Germinal center (tissue), 1 donor: ENCODE results near the gene AFF1.
"Not testable (repeated sequence)": the region's sequence is repeated elsewhere in the genome, so short reads cannot be mapped to it uniquely, and the experiment has no call there.

ENCODE experiments used
- DNase-seq: peaks from one replicate; pipeline ENCODE4 v3.0.0; 2012; ENCODE audit warnings: mixed read lengths, low spot score

AFF1 gene

DNA sequence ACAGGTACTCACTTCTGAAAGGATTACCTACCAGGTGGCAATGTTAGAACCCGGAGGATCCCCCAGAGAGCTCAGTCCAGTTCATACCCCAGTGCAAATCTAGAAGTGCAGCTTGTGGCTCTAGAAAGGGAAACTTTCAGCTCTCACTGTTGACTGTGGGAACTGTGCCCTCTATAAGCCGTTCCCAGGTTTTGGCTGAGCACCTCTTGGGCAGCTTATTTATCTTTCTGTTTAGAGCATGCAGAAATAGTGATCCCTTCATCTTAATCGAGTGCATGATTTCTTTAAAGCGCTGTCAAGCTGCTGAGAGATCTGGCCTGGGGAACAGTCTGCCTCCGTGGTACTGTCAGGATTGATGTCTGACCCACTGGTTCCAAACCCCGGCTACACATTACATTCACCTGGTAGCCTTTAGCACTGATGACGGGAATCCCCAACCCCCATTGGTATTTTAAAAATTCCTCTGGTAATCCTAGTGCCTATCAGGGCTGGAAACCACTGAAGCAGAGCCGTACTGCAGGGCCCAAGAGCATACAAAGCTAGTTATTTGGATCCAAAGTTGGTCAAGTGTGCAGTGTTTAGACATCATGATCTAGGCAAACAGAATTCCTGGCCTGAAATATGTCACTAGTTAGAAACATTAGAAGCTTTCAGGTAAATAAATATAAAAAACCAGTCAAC lies 182.4 kb downstream of the AFF1 start:
- no peak for DNase-seq

DNA sequence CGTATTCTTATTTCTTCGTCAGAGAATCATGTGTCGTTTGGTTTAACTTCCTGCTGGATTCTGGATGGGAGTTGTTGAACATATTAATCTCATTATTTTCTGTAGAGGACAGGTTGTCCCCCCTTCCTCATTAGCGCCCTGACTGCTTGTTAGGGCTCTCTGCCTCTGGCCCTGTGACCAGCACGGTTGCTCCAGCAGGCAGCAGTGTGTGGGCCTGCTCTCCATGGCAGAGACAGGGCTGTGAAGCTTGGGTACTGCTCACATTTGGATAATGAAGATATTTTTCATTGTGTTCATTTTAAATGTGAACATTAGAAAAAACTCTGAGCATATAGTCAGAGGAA lies 182.9 kb downstream of the AFF1 start:
- DNase-seq: no peak

DNA sequence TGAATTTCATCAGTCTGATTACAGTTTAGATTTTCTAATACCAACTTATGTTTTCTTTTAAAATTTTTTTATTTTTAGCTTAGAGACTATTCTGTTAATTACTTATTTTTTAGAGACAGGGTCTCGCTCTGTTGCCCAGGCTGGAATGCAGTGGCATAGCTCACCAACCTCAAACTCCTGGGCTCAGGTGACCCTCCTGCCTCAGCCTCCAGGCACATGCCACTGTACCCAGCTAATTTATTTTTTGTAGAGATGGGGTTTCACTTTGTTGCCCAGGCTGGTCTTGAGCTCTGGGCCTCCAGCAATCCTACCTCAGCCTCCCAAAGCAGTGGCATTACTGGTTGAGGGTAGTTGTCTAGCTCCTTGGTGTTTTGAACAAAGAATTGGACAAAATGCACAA lies 183.6 kb downstream of the AFF1 start:
- no peak for DNase-seq

DNA sequence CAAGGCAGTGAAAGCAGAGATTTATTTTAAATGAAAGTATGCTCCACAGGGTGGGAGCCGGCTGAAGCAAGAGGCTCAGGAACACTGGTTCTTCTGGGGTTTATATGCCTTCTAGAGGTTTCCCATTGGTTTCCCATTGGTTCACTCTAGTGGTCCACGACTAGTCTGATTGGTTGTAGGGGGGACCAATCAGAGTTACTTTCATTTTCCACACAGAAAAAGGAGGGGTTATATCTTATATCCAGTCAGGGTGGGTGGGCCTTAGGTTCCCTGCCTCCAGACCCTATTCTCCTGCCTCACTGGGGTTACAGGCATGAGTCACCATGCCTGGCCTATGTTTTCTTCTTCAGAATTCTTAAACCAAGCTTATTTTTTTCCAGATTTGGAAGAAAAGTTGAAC lies 184.0 kb downstream of the AFF1 start:
- no peak for DNase-seq

DNA sequence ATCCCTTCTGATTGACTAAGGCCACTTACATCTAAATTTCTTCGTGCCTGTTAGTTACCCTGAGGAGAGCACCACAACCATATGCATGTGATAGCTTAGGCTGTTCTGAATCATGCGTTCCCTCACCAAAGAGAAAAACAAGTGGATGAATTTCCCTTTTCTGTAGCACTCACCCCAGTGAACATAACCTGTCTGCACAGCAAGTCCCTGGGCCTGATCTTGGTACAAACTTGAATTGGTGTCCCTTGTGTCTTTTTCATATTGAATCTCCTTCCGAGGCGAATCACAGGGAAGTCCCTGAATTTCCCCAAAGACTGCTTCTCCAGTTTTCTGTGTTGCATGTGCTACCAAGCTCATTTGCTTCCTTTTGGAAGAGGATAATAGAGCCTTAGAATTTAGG lies 185.2 kb downstream of the AFF1 start:
- DNase-seq: no peak

DNA sequence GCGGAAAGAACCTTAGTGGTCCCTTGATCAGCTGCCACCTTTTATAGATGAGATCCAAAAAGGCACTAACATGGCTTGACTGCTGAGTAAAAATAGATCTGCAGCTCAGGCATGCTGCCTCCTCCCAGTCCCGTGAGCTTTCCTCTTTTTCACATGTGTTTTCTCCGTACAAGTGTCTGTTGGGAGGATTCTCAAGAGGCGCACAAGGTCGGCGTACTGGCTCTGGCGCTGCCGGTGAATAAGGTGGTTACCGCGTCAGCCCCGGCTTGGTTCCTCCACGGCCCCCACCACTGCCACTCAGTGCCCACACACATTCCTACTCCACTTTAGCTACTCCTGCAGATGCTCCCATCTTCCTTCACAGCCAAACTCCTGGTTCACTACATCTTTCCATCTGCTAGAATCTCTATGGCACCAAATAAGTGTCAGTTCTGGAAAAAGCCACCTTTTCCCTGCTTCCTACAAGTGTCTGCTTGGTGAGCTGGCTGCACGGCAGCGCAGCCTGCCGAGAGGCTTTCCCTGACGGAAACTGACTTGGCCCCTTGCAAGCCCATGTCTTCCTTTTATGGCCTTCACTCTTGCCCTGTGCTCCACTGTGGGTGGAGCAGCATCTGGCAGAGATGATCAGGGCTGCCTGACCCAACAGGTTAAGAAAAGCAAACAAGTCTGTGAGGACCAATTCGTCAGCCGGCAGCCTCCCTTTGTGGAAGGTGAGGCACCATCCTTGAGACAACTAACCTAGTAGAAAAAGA lies 185.8 kb downstream of the AFF1 start:
- DNase-seq: no peak

DNA sequence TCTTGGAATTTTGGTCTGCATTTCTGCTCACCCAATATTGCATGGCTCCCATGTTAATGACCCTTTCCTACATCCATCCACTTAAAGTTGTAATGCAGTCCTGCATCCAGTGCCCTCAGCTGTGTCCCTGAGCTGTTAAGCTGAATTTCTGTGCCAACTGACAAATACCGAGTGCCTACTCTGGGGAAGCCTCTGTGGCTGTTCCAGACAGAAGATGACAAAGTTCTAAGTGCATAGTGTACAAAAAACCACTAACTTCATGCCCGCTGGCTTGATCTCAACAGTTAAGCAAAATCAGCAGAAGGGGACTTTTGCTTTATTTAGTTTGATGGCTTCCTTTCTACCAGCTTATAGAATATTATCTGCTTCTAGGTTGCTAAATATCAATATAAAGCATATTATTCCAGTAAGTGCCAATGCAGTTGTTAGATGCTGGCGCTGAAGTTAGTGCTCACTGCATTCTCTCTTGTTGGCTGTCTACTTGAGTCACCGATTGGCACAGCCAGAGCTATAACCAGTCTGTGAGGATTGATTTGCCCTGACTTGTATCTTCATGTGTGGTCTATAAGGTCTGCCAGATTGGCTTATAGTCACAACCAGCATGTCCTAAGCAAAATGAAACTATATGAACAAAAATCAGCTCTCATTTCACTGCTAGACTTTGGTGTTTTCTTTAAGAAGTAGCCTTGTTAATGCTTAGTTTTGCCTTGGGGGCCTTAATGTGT lies 186.7 kb downstream of the AFF1 start:
- DNase-seq: no peak

DNA sequence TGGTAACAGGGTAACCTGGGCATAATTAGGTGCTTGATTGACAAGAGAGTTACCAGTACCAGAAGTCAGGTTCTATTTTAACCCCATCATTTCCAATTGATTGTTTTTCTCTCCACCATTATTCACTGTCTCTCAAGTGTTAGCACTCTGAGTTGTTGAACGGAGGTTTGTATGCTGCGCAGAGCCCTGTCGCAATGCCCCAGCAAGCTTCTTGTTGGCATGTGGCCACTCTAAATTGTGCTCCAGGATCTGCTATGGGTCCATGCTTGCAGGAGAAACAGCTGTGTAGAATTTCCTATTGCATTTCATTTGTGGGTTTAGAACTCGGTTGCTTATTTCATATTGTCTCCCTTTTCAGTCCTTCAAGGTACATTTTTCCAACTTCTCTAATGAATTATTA lies 187.4 kb downstream of the AFF1 start:
- DNase-seq: no peak

DNA sequence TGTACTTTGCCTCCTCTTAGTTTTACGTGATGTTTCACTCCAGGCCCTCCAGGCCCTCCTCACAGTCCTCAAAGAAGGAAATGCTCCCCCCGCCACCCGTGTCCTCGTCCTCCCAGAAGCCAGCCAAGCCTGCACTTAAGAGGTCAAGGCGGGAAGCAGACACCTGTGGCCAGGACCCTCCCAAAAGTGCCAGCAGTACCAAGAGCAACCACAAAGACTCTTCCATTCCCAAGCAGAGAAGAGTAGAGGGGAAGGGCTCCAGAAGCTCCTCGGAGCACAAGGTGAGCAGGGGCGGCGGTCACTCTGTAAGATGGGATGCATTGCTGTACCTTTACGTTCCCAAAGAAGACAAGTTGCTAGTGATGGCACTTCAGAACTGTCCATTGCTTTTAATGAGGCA lies 191.2 kb downstream of the AFF1 start:
- DNase-seq: no peak

DNA sequence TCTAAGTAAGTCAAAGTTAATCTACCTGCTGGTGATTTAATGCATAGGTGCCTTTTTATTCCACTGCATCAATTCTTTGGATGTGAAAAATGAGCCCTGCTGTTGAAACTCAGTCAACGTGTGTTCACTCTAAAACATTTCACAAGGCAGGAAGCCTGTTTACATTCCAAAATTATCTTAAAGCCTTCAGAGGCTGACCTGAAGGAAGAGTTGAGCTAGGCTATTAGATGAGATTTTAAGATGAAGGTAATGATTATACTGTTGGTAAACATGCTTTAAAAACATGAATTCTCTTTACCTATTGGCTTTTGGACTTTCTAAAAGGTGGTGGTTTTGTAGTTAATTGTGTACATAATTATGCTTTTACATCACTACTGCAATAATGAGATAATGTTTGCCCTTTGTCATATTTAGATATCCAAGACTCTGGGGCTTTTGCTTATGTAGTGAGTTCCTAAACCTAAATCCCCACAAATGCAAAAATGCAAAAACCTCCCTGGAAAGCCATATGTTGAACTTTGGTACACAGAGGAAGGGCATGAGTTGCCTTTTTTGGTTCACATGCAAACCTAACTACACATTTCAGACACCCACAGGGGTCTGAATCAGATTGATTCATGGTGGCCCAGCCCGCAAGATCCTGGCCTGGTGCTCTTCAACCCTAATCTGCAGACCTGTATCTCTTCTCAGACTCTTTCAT lies 193.3 kb downstream of the AFF1 start:
- DNase-seq: no peak

DNA sequence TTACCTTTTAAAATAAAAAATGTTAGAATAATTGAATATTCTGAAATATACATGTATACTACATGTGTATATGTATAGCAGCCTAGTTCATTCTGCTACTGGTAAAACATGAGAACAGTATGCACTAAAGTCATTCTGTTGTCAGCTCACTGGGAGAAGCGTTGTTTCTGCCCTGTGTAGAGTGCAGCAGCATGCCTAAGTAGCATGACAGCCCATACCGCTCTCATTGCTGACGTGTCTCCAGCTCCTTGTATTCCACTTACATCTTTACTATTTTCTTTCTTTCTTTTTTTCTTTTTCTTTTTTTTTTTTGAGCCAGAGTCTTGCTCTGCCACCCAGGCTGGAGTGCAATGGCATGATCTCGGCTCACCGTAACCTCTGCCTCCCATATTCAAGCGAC lies 194.9 kb downstream of the AFF1 start:
- DNase-seq: no peak

DNA sequence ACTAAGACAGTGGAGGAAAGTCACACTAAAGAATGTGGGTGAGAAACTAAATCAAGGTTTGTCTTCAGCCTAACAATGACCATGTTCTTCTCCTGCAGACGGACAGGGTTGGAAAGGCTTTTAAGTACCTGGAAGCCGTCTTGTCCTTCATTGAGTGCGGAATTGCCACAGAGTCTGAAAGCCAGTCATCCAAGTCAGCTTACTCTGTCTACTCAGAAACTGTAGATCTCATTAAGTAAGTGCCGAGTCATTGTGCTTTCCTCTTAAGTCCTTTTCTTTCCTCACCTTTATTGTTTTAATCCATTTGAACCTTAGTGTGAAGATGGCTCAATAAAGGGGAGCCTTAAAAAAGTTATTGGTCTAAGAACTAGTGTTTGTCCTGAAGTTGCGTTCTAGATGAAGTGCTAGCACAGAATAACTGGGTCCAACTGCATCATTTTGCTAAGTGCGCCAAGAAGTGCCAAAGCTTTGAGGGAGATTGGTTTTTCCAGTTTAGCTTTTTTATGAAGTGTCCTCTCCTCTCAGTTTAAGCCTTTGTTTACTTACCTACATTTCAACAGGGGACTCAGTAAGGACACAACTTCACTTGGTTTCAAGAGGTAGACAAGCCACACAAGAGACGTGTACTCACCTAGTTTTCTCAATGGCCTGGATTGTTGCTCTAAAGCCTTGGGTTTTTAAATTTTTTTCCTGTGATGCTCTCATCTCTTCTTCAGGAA lies 196.3 kb downstream of the AFF1 start:
- DNase-seq: no peak

DNA sequence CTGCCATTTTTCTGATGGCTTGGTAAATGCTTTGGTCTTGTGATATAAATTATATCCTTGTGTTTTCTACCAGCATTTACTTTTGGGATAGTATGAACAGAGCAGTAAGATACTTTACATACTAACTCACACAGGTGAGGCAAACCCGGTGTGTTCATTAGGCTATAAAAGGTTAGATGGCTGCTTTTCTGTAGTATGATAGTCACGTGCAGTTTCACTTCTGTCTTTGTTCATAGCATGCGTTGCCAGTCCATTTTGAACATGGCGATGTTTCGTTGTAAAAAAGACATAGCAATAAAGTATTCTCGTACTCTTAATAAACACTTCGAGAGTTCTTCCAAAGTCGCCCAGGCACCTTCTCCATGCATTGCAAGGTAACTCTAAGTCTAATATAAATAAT lies 197.2 kb downstream of the AFF1 start:
- DNase-seq: no peak

DNA sequence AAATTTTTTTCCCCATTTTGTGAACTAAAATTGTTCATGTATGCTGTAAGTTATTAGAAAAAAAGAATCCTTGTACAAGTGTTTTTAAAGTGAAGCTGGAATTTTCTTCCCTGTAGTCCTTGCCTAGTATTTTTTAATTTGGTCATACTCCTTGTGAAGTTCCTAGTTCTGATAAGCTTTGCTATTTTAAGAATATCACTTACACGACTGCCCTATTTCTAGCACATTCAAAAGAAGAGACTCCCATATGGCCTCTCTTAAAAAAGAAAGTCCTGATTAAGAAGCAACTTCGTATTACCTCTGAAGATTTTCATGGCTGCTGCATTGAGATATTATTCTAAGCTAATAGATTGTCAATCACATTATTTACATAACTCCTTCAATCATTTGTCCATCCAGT lies 198.4 kb downstream of the AFF1 start:
- no peak for DNase-seq

DNA sequence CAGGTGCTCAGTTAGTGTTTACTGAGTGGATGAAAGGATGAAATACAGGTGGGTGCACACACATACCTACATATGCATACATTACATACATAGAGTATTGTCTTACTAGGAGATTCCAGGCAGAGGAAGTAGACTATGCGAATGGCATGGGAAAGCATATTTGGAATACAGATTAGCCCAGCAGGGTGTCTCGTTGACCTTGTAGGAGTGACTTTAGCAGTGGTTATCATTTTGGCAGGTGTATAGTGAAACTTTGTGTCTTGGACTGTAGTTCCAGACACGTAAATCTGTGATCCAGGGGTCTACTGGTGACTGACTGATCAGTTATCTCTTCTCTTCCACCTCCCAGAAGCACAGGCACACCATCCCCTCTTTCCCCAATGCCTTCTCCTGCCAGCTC lies 199.3 kb downstream of the AFF1 start:
- no peak for DNase-seq

DNA sequence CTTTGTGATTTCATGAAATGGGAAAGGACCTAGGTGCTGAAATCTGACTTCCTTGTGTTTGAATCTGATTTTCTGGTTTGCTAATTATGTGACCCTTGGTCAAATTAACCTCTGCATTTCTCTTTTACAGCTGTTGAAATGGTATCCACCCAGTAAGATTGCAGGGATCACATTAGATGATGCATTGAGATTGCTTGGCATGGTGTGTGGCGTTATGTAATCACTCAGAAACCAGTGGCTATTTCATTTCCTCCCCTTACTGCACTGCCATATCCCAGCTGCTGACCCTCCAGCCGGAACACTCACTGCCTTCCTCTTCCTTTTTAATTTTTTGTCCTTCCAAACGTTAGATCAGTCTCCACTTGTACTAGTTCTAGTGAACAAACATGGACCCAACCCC lies 206.6 kb downstream of the AFF1 start:
- DNase-seq: no peak

DNA sequence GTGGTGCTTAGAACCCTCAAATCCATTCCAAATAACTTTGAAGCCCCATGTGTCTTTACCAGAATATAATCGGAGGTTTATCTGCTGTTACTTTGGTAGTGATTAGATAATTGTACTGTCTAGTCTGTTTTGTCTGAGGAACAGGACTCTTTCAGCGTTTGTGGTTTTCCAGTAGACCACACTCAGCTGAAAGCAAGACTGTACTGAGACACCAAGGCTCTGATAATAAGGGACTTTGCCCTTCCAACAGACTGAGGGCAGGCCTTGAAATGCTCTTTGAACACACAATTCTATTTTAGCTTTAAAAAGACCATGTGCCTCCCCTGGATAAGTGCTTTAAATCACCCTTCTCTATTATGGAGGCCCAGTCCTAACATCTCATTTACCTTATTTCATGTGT lies 209.5 kb downstream of the AFF1 start:
- DNase-seq: no peak

DNA sequence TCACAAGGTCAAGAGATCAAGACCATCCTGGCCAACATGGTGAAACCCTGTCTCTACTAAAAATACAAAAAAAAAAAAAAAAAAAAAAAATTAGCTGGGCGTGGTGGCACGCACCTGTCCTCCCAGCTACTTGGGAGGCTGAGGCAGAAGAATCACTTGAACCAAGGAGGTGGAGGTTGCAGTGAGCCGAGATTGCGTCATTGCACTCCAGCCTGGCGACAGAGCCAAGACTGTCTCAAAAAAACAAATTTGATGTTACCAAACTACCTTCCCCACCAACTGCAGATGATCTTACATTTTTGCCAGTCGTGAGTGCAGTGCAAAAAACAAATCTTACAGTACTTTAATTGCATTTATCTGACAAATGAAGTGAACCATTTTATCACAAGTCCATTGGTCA lies 211.1 kb downstream of the AFF1 start:
- DNase-seq: not testable (repeated sequence)

DNA sequence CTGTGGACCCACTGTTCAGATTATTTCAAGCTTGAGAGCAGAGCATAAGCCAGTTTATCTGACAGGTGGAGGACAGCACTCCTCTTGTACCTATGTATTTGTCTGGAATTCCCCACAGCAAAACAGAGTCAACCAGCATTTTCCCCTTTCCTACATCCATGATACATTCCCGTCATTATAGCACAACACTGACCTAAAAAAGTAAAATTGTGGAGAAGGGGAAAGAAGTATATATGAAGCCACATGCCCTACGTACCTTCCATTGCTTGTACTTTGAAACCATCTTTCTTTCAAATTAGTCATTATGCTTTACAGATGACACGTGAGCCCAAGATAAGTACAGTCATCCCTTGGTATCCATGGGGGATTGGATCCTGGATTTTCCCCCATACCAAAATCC lies 212.3 kb downstream of the AFF1 start:
- DNase-seq: no peak

DNA sequence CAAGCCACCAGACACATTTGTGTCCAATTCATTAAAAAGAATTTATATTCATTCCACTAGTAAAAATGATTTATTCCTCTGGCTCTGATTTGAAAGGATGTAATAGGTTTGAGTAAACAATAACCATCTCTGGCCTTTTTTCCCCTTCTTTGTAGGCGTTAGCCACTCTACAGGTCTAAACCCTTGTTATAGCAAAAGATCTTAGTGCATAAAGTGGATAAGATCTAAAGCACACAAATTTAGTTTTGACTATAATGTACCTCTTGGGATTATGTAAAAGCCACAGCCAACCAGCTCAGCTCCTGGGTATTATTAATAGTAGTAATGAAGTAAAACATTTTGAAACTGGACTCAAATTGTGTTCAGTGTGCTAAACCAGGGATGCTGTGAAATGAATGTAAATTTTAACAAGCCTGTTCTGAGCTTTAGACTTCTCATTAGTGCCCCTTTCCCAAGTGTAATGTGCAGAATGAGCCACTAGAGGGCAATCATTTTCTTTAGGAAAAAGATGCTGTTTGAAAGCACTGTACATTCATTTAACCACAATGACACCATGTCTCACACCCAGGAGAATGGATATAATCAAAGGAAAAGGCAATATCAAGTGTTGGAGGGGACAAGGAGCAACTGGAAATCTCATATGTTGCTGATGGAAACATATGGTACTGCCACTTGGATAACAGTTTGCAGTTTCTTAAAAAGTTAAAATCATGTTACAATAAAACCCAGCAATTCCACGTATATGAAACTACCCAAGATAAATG lies 215.9 kb downstream of the AFF1 start:
- DNase-seq: peak; percentile 24

DNA sequence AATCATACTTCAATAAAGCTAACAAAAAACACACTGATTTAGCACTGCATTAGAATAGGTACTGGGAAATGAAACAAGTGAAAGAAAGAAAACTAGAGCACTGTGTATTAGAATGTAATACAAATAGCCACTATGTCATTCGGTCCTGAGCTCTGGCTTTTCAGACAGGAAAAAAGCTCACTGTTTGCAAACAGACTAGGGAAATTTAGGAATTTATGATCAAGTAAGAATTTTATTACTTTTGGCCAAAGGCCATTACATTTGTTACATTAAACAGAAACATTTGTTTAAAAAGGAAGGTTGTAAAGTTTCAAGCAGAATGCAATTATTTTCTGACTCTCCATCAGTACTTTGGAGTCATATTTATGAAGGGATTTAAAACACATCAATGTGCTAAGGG lies 216.9 kb downstream of the AFF1 start:
- DNase-seq: no peak
